GM21717 (cell line): ENCODE measurements around the gene SCGB1A1.

ENCODE experiments used
- ATAC-seq: cut with Tn5 transposase; IDR thresholded peaks from one replicate; pipeline ENCODE4 v1.9.1; 2021; ENCODE audit warnings: mild to moderate bottlenecking, moderate library complexity; ENCODE audit not compliant: unreplicated experiment

Gene SCGB1A1

GRCh38 chr11:62420882-62421281, 2.0 kb downstream of the SCGB1A1 start:
- no peak for ATAC-seq

- ATAC-seq = no peak
Measured at GRCh38 chr11:62421996-62422395, 3.2 kb downstream of the SCGB1A1 start.

- ATAC-seq = no peak
Measured at GRCh38 chr11:62423012-62423411, 4.2 kb downstream of the SCGB1A1 start.

- no peak for ATAC-seq
Measured at GRCh38 chr11:62427630-62428233, 8.9 kb downstream of the SCGB1A1 start.

- ATAC-seq = no peak
Measured at GRCh38 chr11:62428871-62429560, 10.2 kb downstream of the SCGB1A1 start.

- ATAC-seq = no peak
Measured at GRCh38 chr11:62430425-62430824, 11.6 kb downstream of the SCGB1A1 start.

GRCh38 chr11:62431171-62431901, 12.5 kb downstream of the SCGB1A1 start:
- no peak for ATAC-seq

- ATAC-seq = no peak
Measured at GRCh38 chr11:62432695-62433094, 13.9 kb downstream of the SCGB1A1 start.

GRCh38 chr11:62433141-62433903, 14.5 kb downstream of the SCGB1A1 start:
- ATAC-seq = no peak

- no peak for ATAC-seq
Measured at GRCh38 chr11:62433904-62434276, 15.1 kb downstream of the SCGB1A1 start.

GRCh38 chr11:62435846-62436660, 17.2 kb downstream of the SCGB1A1 start:
- no peak for ATAC-seq

GRCh38 chr11:62437616-62438015, 18.8 kb downstream of the SCGB1A1 start:
- ATAC-seq = no peak

- ATAC-seq = no peak
Measured at GRCh38 chr11:62438641-62439040, 19.8 kb downstream of the SCGB1A1 start.

- ATAC-seq = no peak
Measured at GRCh38 chr11:62439785-62440602, 21.2 kb downstream of the SCGB1A1 start.

- ATAC-seq = no peak
Measured at GRCh38 chr11:62443390-62444235, 24.8 kb downstream of the SCGB1A1 start.

- no peak for ATAC-seq
Measured at GRCh38 chr11:62444236-62444833, 25.5 kb downstream of the SCGB1A1 start.

GRCh38 chr11:62444835-62445234, 26.0 kb downstream of the SCGB1A1 start:
- no peak for ATAC-seq

GRCh38 chr11:62445314-62445740, 26.5 kb downstream of the SCGB1A1 start:
- no peak for ATAC-seq
